HUDEP-2 (cell line): ENCODE data around the gene FLRT1.

Source experiments
- DNase-seq, 76 experiments: peaks; one replicate each; lab custom pipeline; 2025; ENCODE audit not compliant: unreplicated experiment in 76 of 76; lab: John Stamatoyannopoulos, UW

The FLRT1 gene

GRCh38 chr11:64083398-64084080 lies 47.8 kb downstream of the FLRT1 start:
- no peak for DNase-seq

- no peak for DNase-seq
Observed at GRCh38 chr11:64084146-64084950, 48.6 kb downstream of the FLRT1 start.

GRCh38 chr11:64084951-64085710 lies 49.4 kb downstream of the FLRT1 start:
- no peak for DNase-seq
